ENCODE data around the gene ACTA1.

DNA sequence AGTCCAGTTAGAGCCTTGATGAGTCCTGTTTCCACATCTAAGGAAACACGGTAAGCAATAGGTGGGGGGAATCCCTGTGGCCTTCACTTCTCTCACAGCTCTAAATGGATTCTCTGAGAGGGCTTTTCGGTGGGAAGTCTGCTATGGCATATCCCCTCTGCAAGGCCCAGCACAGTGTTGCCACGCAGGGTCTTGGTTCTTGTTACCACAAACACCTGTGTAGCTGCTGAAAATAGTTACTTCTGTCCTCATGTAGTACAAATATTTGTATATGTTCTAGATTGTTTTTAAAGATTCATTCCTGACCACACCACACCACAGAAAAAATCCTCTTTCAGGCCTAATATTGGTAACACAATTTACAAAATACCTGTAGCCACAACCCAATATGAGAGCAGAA is 5.6 kb downstream of the ACTA1 start:
- TF ChIP-seq CTCF (IDR thresholded peaks at IDR 0.05; ENCODE audit: extremely low read depth in 1 of 2, insufficient read depth in 1 of 2, low read depth in 1 of 2, low read length in 2 of 2) (no peak), MAX (IDR thresholded peaks at IDR 0.05; ENCODE audit: insufficient read depth, insufficient read length) (no peak), POLR2A (IDR thresholded peaks at IDR 0.05; ENCODE audit: low read depth, low read length) (no peak), POLR2AphosphoS5 (IDR thresholded peaks at IDR 0.05; ENCODE audit: insufficient read depth, low read depth, low read length) (no peak), EZH2 (IDR thresholded peaks at IDR 0.05; ENCODE audit: borderline replicate concordance, low read depth, low read length, severe bottlenecking) (no peak), JUN (IDR thresholded peaks at IDR 0.05; ENCODE audit: borderline replicate concordance, insufficient read depth, insufficient read length, low read depth) (no peak), MYC (IDR thresholded peaks at IDR 0.05; ENCODE audit: low read depth, low read length) (no peak), GATA2 (IDR thresholded peaks at IDR 0.05; ENCODE audit: insufficient read depth, insufficient read length, low read depth, low read length) (no peak), FOS (IDR thresholded peaks at IDR 0.05; ENCODE audit: borderline replicate concordance, insufficient read depth, low read length) (no peak)
